ENCODE data around the gene VTA1. TPM values are rescaled to one million over a fixed set of nuclear protein-coding genes. Genes with fewer than 3 reads are reported as not detected.

The VTA1 gene
- polyA plus RNA-seq, 1 of the 3 experiments (the other 2 are of a cell fraction) = 60.1 TPM

GRCh38 chr6:142222022-142222421 lies 75.0 kb downstream of the VTA1 start:
- Histone ChIP-seq H3K4me2 (no peak overlapping the region), H3F3A (replicated peaks; ENCODE audit: insufficient read depth) (peaks cover 5% of the 10 kb centered on the region), H2AFZ (ENCODE audit: low read depth) (no peak overlapping the region), H3K9ac (no peak overlapping the region), H4K20me1 (ENCODE audit: insufficient read depth) (no peaks in the 10 kb centered on the region), H3K36me3 (replicated peaks in 1 of 2; ENCODE audit: control insufficient read depth in 1 of 2, insufficient read depth in 2 of 2, low read length in 1 of 2) (peaks cover 27 to 30% of the 10 kb centered on the region in 2 experiments), H3K9me3 (no peaks in the 10 kb centered on the region), H3K79me2 (ENCODE audit: insufficient read depth) (no peaks in the 10 kb centered on the region), H3K4me3 (ENCODE audit: low read depth in 2 of 2, low read length in 1 of 2) (no peak overlapping the region), H3K9me2 (no peaks in the 10 kb centered on the region), H3K4me1 (ENCODE audit: control insufficient read depth in 1 of 2, insufficient read depth in 2 of 2, low read depth in 1 of 2, low read length in 1 of 2) (no peaks in the 10 kb centered on the region), H3K27ac (ENCODE audit: low read depth in 2 of 2, low read length in 1 of 2) (no peak overlapping the region), H3K27me3 (ENCODE audit: insufficient read depth) (no peaks in the 10 kb centered on the region)
- POLR2A ChIA-PET = no interaction called here
- no peak for DNase-seq
- WGBS (ENCODE audit: low lambda C conversion rate) = 90% methylated on average over 6 of the region's 6 CpGs
- TF ChIP-seq JUND (IDR thresholded peaks at IDR 0.05) = no peak
- no peak for TF ChIP-seq USF2 (IDR thresholded peaks at IDR 0.05; ENCODE audit: borderline replicate concordance, low read depth, low read length)
- TF ChIP-seq FOXJ3 (CRISPR knock-in tag; IDR thresholded peaks at IDR 0.05) = no peak
- TF ChIP-seq IRF3 (IDR thresholded peaks at IDR 0.05; ENCODE audit: low read depth, low read length) = no peak
- TF ChIP-seq FOSL2 (IDR thresholded peaks at IDR 0.05; ENCODE audit: borderline replicate concordance, low read depth) = no peak
- TF ChIP-seq MEF2A (IDR thresholded peaks at IDR 0.05; ENCODE audit: borderline replicate concordance, low read depth) = no peak
- CTCF ChIA-PET = interaction anchor here (1.5 kb wide), 1 partner anchor 15 kb away, joined by 3 read pairs; no protein-coding TSS in a partner anchor

- H3K9me2 ChIP-seq = no peaks in the 10 kb centered on the region
- H3K27ac ChIP-seq (ENCODE audit: low read depth in 2 of 2, low read length in 1 of 2) = no peak overlapping the region
- peaks cover 14 to 19% of the 10 kb centered on the region in 2 experiments for H3K36me3 ChIP-seq (replicated peaks in 1 of 2; ENCODE audit: control insufficient read depth in 1 of 2, insufficient read depth in 2 of 2, low read length in 1 of 2)
- H3K4me1 ChIP-seq (ENCODE audit: control insufficient read depth in 1 of 2, insufficient read depth in 2 of 2, low read depth in 1 of 2, low read length in 1 of 2) = no peaks in the 10 kb centered on the region
- H3K27me3 ChIP-seq (ENCODE audit: insufficient read depth) = no peaks in the 10 kb centered on the region
- H3K9me3 ChIP-seq = no peaks in the 10 kb centered on the region
- DNase-seq = no peak
- 97% methylated on average over 8 of the region's 8 CpGs for WGBS (ENCODE audit: low lambda C conversion rate)
- no peak for TF ChIP-seq FOXM1 (IDR thresholded peaks at IDR 0.05; ENCODE audit: low read depth)
- TF ChIP-seq IRF3 (IDR thresholded peaks at IDR 0.05; ENCODE audit: low read depth, low read length) = no peak
- ChIA-PET POLR2A (no interaction called here), CTCF (interaction anchor here (1.0 kb wide), 1 partner anchor 78 kb away, joined by 3 read pairs; no protein-coding TSS in a partner anchor)
- H2AFZ ChIP-seq (ENCODE audit: low read depth) = no peak overlapping the region
- no peak overlapping the region for H3K4me3 ChIP-seq (ENCODE audit: low read depth in 2 of 2, low read length in 1 of 2)
- no peaks in the 10 kb centered on the region for H4K20me1 ChIP-seq (ENCODE audit: insufficient read depth)
- no peak overlapping the region for H3K9ac ChIP-seq
- no peak overlapping the region for H3K4me2 ChIP-seq
- H3K79me2 ChIP-seq (ENCODE audit: insufficient read depth) = no peaks in the 10 kb centered on the region
- H3F3A ChIP-seq (replicated peaks; ENCODE audit: insufficient read depth) = peaks cover 5% of the 10 kb centered on the region
These were observed 76.9 kb downstream of the VTA1 start for GRCh38 chr6:142223938-142224337.

GRCh38 chr6:142225115-142225514 lies 78.1 kb downstream of the VTA1 start:
- ChIA-PET POLR2A (no interaction called here), CTCF (interaction anchor here (0.9 kb wide), 1 partner anchor 18 kb away, joined by 4 read pairs; no protein-coding TSS in a partner anchor)
- no peak for DNase-seq
- Histone ChIP-seq H3K9ac (no peak overlapping the region), H3K27me3 (ENCODE audit: insufficient read depth) (no peaks in the 10 kb centered on the region), H3K27ac (ENCODE audit: low read depth in 2 of 2, low read length in 1 of 2) (no peak overlapping the region), H3K9me2 (no peaks in the 10 kb centered on the region), H4K20me1 (ENCODE audit: insufficient read depth) (no peaks in the 10 kb centered on the region), H2AFZ (ENCODE audit: low read depth) (no peak overlapping the region), H3K4me1 (ENCODE audit: control insufficient read depth in 1 of 2, insufficient read depth in 2 of 2, low read depth in 1 of 2, low read length in 1 of 2) (no peaks in the 10 kb centered on the region), H3F3A (replicated peaks; ENCODE audit: insufficient read depth) (peaks cover 5% of the 10 kb centered on the region), H3K79me2 (ENCODE audit: insufficient read depth) (no peaks in the 10 kb centered on the region), H3K36me3 (replicated peaks in 1 of 2; ENCODE audit: control insufficient read depth in 1 of 2, insufficient read depth in 2 of 2, low read length in 1 of 2) (peaks cover 3 to 7% of the 10 kb centered on the region in 2 experiments), H3K4me2 (no peak overlapping the region), H3K9me3 (no peaks in the 10 kb centered on the region), H3K4me3 (ENCODE audit: low read depth in 2 of 2, low read length in 1 of 2) (no peak overlapping the region)
- WGBS (ENCODE audit: low lambda C conversion rate) = 79% methylated on average over 4 of the region's 4 CpGs
- no peak for TF ChIP-seq SIN3A (IDR thresholded peaks at IDR 0.05; ENCODE audit: borderline replicate concordance, low read depth, low read length)
- TF ChIP-seq TCF12 (IDR thresholded peaks at IDR 0.05) = no peak
- TF ChIP-seq EP300 (IDR thresholded peaks at IDR 0.05; ENCODE audit: borderline replicate concordance in 1 of 2, low read depth in 1 of 2, low read length in 1 of 2) = no peak
- no peak for TF ChIP-seq TEAD4 (IDR thresholded peaks at IDR 0.05; ENCODE audit: borderline replicate concordance, insufficient read depth)
- TF ChIP-seq NRF1 (IDR thresholded peaks at IDR 0.05; ENCODE audit: low read depth, low read length) = no peak
- TF ChIP-seq PBX3 (IDR thresholded peaks at IDR 0.05) = no peak
- no peak for TF ChIP-seq MXI1 (IDR thresholded peaks at IDR 0.05; ENCODE audit: low read depth, low read length)
- no peak for TF ChIP-seq CHD2 (IDR thresholded peaks at IDR 0.05; ENCODE audit: low read length, partially characterized antibody)
- no peak for TF ChIP-seq IRF3 (IDR thresholded peaks at IDR 0.05; ENCODE audit: low read depth, low read length)
